ENCODE data around the gene TRIM32.

DNA sequence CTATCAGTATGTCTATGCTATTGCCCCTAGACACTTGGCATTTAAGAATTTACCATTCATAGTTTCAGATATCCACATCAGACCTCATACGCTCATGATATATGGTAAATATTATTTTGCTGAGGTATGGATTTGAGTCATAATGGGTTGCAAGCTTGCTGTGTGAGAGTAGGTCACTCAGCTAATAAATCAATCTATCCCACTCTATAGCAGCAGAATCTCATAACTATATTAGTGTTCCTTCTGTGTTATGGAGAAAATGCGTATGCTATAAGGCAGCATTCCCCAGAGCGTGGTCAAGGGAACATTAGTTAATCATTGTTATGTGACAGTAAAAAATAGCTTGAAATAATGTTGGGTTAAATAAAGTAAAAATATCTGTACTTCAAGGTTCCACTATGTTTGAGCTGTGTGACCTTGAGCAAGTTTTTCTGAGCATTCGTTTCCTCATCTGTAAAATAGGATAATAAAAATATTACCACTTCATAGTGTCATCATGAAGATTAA, 7.7 kb downstream of the TRIM32 start:
- TF ChIP-seq RAD21 (conservative IDR thresholded peaks at IDR 0.05 in 1 of 2, IDR thresholded peaks at IDR 0.05 in 1 of 2) (no peak), REST (IDR thresholded peaks at IDR 0.05) (no peak), CHD2 (IDR thresholded peaks at IDR 0.05; ENCODE audit: low read length, partially characterized antibody) (no peak), ELK1 (IDR thresholded peaks at IDR 0.05; ENCODE audit: low read depth, low read length) (no peak), MYC (IDR thresholded peaks at IDR 0.05; ENCODE audit: borderline replicate concordance, low read length) (no peak)
- TF ChIP-seq, protein P1, sequence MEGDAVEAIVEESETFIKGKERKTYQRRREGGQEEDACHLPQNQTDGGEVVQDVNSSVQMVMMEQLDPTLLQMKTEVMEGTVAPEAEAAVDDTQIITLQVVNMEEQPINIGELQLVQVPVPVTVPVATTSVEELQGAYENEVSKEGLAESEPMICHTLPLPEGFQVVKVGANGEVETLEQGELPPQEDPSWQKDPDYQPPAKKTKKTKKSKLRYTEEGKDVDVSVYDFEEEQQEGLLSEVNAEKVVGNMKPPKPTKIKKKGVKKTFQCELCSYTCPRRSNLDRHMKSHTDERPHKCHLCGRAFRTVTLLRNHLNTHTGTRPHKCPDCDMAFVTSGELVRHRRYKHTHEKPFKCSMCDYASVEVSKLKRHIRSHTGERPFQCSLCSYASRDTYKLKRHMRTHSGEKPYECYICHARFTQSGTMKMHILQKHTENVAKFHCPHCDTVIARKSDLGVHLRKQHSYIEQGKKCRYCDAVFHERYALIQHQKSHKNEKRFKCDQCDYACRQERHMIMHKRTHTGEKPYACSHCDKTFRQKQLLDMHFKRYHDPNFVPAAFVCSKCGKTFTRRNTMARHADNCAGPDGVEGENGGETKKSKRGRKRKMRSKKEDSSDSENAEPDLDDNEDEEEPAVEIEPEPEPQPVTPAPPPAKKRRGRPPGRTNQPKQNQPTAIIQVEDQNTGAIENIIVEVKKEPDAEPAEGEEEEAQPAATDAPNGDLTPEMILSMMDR (IDR thresholded peaks at IDR 0.05) = no peak
- TF ChIP-seq, protein P2, sequence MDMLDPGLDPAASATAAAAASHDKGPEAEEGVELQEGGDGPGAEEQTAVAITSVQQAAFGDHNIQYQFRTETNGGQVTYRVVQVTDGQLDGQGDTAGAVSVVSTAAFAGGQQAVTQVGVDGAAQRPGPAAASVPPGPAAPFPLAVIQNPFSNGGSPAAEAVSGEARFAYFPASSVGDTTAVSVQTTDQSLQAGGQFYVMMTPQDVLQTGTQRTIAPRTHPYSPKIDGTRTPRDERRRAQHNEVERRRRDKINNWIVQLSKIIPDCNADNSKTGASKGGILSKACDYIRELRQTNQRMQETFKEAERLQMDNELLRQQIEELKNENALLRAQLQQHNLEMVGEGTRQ (IDR thresholded peaks at IDR 0.05) = no peak
